HEK293 (cell line): Measurements from ENCODE around the gene SLC66A1.

Experiments used
- HOXD13 ChIP-seq: sonication (generic); formaldehyde crosslinking; IDR thresholded peaks from 2 replicates; pipeline ENCODE4 v1.8.0; 2022; ENCODE audit warnings: missing genetic modification reagents, borderline replicate concordance
- ZBTB7A ChIP-seq: fragments of 450-650 bp; formaldehyde crosslinking; IDR thresholded peaks from 2 replicates; pipeline ENCODE4 v1.5.1; 2016; ENCODE audit warnings: low read depth, missing biosample characterization, missing genetic modification characterization
- ZNF830 ChIP-seq: fragments of 450-650 bp; IDR thresholded peaks from 2 replicates; pipeline ENCODE4 v1.5.0; 2018; ENCODE audit warnings: missing biosample characterization, missing genetic modification characterization, low read depth, mild to moderate bottlenecking, moderate library complexity
- ZSCAN30 ChIP-seq: fragments of 450-650 bp; IDR thresholded peaks from 2 replicates; pipeline ENCODE4 v1.5.1; 2018; ENCODE audit warnings: missing biosample characterization, mild to moderate bottlenecking, missing genetic modification characterization, moderate library complexity
- TF ChIP-seq, protein P1 (sequence below): fragments of 450-650 bp; formaldehyde crosslinking; IDR thresholded peaks from 2 replicates; pipeline ENCODE4 v1.5.1; 2016; ENCODE audit warnings: missing biosample characterization, missing genetic modification characterization

DNA sequence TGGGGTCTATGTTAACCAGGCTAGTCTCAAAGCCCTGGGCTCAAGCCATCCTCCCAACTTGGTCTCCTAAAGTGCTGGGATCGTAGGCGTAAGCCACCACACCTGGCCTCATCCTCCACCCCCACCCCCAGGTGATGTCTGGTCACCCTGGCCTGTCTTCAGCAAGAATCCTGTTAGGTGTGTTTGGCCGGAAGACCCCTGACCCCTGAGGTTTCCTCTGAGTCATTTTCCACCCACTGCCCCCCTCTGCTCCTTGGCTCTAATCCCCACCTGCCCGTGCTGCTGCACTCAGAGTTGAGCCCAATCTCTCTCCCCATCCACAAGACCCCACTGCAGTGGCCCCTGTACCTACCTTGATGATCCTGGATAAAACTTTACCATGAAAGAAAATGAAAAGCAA lies 25.2 kb downstream of the SLC66A1 start:
- TF ChIP-seq ZBTB7A (tag by site-specific recombination) (no peak), ZNF830 (tag by site-specific recombination) (no peak), HOXD13 (no peak), ZSCAN30 (tag by site-specific recombination) (no peak)
- TF ChIP-seq, protein P1, sequence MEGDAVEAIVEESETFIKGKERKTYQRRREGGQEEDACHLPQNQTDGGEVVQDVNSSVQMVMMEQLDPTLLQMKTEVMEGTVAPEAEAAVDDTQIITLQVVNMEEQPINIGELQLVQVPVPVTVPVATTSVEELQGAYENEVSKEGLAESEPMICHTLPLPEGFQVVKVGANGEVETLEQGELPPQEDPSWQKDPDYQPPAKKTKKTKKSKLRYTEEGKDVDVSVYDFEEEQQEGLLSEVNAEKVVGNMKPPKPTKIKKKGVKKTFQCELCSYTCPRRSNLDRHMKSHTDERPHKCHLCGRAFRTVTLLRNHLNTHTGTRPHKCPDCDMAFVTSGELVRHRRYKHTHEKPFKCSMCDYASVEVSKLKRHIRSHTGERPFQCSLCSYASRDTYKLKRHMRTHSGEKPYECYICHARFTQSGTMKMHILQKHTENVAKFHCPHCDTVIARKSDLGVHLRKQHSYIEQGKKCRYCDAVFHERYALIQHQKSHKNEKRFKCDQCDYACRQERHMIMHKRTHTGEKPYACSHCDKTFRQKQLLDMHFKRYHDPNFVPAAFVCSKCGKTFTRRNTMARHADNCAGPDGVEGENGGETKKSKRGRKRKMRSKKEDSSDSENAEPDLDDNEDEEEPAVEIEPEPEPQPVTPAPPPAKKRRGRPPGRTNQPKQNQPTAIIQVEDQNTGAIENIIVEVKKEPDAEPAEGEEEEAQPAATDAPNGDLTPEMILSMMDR (tag by site-specific recombination), result no peak
